SKM-1 treated with dmso at 0.1 percent for 144 hours (cell line): ENCODE measurements around the gene SNX25.
A peak's percentile ranks its signal among the peaks of the same experiment; 100 is the strongest.

ENCODE experiments used
- DNase-seq: peaks from one replicate; lab custom pipeline; 2025; ENCODE audit not compliant: unreplicated experiment; lab: John Stamatoyannopoulos, UW

The SNX25 gene

GRCh38 chr4:185259719-185260118, 50.3 kb downstream of the SNX25 start:
- no peak for DNase-seq

- no peak for DNase-seq
These were observed 52.5 kb downstream of the SNX25 start for GRCh38 chr4:185261946-185262345.

GRCh38 chr4:185263419-185263818, 54.0 kb downstream of the SNX25 start:
- no peak for DNase-seq

- peak; percentile 70 for DNase-seq
These were observed 56.5 kb downstream of the SNX25 start for GRCh38 chr4:185265942-185266341.

GRCh38 chr4:185269286-185269685, 59.9 kb downstream of the SNX25 start:
- DNase-seq, result no peak

GRCh38 chr4:185270037-185270436, 60.6 kb downstream of the SNX25 start:
- DNase-seq, result no peak

- no peak for DNase-seq
These were observed 61.5 kb downstream of the SNX25 start for GRCh38 chr4:185270885-185271284.

- DNase-seq, result no peak
These were observed 62.8 kb downstream of the SNX25 start for GRCh38 chr4:185272245-185272644.

- no peak for DNase-seq
These were observed 66.1 kb downstream of the SNX25 start for GRCh38 chr4:185275501-185275900.

GRCh38 chr4:185276036-185276435, 66.6 kb downstream of the SNX25 start:
- DNase-seq, result no peak

- DNase-seq, result no peak
These were observed 69.3 kb downstream of the SNX25 start for GRCh38 chr4:185278716-185279115.

- DNase-seq, result no peak
These were observed 71.2 kb downstream of the SNX25 start for GRCh38 chr4:185280608-185281007.

- DNase-seq, result no peak
These were observed 73.6 kb downstream of the SNX25 start for GRCh38 chr4:185282968-185283367.

- DNase-seq, result no peak
These were observed 74.3 kb downstream of the SNX25 start for GRCh38 chr4:185283723-185284122.

- DNase-seq, result no peak
These were observed 76.4 kb downstream of the SNX25 start for GRCh38 chr4:185285632-185286393.

- no peak for DNase-seq
These were observed 77.2 kb downstream of the SNX25 start for GRCh38 chr4:185286571-185286970.

GRCh38 chr4:185287031-185287430, 77.6 kb downstream of the SNX25 start:
- DNase-seq, result no peak

GRCh38 chr4:185290018-185290607, 80.7 kb downstream of the SNX25 start:
- DNase-seq, result no peak

GRCh38 chr4:185290656-185291055, 81.3 kb downstream of the SNX25 start:
- no peak for DNase-seq

- DNase-seq, result no peak
These were observed 83.8 kb downstream of the SNX25 start for GRCh38 chr4:185293202-185293601.

GRCh38 chr4:185296665-185297460, 87.5 kb downstream of the SNX25 start:
- no peak for DNase-seq
